Erythroblast (primary cell): Measurements from ENCODE around the gene IQCK.
A peak's percentile ranks its signal among the peaks of the same experiment; 100 is the strongest.

ENCODE experiments used
- DNase-seq, 2 experiments: peaks; one replicate each; lab custom pipeline; 2025; lab: John Stamatoyannopoulos, UW
- GATA1 ChIP-seq: IDR thresholded peaks from 2 replicates; pipeline ENCODE4 v1.6.1; 2011; ENCODE audit warnings: low read depth, mild to moderate bottlenecking, control low read depth, low read length, moderate library complexity
- POLR2A ChIP-seq: IDR thresholded peaks from 2 replicates; pipeline ENCODE4 v1.6.1; 2011; ENCODE audit warnings: mild to moderate bottlenecking, low read length

Gene IQCK

DNA sequence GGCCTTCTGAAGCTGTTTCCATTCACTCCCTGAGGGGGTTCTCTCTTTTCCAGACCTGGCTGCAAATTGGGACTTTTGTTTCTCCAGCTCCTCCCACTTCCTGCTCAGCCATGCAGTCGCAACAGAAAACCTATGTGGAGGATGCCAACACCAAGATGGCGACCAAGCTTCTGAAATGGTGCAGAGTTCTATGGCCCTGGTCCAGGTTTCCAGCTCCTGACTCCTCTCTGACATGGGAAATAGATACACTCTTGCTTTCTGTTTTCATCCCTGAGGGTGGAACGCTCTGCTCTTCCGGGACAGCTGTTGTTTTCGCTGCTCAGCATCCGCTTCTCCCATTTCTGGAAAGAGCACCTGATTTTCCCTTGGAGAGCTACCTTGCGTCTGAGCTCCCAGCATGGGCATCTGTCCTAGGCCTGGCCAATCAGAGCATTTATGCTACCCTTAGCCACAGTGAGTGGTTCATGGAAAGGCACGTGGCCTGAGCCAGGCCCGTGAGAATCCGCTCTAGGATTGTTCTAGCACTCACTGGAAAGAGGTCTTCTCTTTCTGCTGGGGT lies 158.5 kb downstream of the IQCK start:
- DNase-seq, result no peak
- TF ChIP-seq POLR2A (no peak), GATA1 (no peak)

DNA sequence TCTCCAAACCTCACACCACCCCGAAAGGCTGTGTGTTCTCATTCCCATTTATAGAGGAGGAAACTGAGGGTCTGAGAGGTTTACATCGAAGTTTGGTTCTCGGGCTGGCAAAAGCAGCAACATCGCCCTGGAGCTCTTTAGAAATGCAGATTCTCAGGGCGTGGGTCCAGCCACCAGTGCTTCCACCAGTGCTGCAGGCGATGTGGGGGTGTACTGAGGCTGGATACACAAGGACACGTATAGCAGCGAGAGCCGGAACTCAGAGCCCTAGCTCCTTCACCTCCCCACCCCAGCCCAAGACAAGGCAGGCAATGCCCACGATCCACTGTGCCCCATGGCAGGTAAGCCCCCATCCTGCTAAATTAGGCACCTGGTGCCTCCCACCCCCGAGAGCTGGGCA lies 160.7 kb downstream of the IQCK start:
- no peak for DNase-seq
- TF ChIP-seq POLR2A (no peak), GATA1 (no peak)

DNA sequence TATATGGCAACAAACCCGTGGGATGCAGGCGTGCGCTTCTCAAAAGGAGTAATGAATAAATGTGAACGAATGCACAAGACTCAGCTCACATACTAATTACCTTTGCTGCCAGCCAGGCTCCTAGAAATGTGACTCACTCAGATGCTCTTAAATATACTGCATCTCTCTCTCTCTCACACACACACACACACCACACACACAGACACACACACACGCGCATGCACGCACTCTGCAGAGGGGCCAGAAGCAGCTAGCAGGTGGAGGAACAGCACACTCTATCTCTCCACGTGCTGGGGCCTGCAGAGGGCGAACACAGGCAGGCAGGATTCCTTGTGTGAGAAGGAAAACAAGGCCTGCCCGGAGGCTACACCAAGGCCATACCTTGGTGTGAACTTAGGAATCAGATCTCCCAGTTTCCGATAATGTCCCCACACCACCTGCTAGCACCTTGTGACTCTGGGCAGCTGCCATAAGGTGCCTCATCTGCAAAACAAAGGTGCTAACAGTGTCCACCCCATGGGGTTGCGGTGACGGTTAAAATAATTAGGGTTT lies 161.2 kb downstream of the IQCK start:
- TF ChIP-seq POLR2A, result no peak
- TF ChIP-seq GATA1, result no peak
- no peak for DNase-seq

DNA sequence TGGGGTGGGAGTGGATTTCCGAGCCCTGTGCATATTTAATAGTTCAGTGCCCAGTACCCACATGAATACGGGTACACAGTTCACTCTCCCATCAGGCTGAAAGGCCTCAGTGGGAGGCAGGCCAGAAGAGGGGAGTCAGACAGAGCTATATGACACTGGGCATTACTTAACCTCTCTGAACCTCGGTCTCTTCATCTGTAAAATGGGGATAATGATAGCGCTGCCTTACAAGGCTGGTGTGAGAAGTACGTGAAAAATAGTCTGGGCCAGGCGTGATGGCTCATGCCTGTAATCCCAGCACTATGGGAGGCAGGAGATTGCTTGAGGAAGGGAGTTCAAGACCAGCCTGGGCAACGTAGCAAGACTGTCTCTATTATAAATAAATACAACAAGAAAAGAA lies 163.0 kb downstream of the IQCK start:
- DNase-seq, result no peak
- no peak for TF ChIP-seq GATA1
- no peak for TF ChIP-seq POLR2A

DNA sequence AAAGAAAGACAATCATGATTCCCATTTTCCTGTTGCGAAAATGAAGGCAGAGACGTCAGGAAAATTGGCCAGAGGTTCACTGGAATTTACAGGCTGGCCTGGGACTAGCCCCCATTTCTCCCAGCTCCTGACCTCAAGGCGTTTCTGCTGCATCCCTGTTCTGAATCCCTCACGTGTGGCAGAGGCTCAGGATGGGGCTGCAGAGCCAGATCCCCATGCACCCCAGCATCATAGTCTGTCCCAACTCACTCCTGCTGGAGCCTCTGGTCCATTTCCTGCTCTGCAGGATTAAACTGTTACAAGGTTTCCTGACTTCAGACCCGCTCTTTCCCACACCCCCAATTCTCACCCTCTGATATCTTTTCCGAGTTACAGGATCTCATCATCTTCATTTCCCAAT lies 163.7 kb downstream of the IQCK start:
- DNase-seq, result no peak
- TF ChIP-seq POLR2A, result no peak
- TF ChIP-seq GATA1, result no peak

DNA sequence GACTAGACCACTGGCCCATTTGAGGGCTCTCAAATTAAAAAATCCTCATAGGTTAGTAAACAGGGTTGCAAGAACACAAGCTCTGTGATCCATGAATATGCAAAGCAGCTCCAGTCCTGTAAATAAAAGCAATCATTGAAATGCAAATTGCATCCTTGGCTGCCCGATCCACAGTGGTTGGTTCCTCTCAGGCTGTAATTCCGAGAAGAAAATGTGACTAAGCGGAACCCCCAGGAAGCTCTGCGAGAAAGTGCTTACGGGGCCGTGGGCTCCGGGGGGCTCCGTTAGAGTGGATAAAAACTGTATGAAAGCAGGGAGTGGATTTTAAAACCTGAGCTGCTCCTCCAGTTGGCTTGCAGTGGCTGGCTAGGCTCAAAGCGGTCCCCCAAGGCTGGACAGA lies 164.1 kb downstream of the IQCK start:
- no peak for TF ChIP-seq GATA1
- TF ChIP-seq POLR2A, result no peak
- DNase-seq, result no peak

DNA sequence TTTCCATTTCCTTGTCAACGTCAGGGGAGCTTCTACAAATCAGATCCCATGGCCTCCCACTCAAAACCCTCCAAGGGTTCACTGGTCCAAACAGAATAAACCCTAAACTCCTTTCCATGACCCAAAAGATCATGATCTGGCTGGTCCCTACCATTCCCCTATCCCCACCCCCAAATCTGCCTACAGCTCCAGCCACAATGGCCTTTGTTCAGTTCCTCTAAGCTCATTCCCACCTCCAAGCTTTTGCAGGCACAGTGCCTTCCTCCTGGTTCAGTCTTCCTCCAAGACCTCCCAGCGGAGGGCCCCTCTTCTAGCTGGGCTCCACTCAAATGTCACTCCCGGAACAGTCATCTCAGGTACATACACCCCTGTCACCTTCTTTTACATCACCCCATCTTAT lies 164.6 kb downstream of the IQCK start:
- no peak for TF ChIP-seq GATA1
- no peak for TF ChIP-seq POLR2A
- DNase-seq, result no peak

DNA sequence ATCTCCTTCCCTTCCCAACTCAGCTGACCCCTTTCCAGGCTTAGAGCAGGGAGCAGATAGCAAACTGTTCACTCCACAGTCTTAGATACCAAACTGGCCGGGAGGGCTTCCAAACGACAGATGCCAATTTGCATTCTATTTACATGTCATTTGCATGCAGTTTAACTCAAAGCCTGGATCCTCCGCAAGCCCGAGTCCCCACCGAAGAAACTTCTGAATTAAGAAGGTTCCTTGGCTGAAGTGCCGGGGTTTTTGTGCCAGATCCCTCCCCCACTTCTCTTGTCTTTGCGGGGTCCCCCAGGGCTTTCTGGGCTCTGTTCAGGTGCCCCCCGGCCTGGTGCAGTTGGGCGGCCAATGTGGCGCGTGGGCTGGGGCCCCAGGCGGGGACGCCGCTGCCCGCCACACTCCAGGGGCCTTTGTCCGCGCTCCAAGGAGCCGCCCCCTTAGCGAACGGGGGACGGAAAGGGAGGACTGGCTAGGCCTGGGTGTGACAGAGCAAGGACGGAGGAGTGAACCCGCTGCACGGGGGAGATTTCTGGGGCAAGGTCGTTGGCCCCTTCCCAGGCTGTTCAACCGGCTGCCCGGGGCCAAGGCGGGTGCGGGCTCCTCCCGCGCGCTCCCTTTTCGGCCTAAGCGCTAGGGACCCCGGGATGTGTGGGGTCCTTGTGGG lies 165.4 kb downstream of the IQCK start:
- DNase-seq, result no peak
- TF ChIP-seq POLR2A (no peak), GATA1 (no peak)

DNA sequence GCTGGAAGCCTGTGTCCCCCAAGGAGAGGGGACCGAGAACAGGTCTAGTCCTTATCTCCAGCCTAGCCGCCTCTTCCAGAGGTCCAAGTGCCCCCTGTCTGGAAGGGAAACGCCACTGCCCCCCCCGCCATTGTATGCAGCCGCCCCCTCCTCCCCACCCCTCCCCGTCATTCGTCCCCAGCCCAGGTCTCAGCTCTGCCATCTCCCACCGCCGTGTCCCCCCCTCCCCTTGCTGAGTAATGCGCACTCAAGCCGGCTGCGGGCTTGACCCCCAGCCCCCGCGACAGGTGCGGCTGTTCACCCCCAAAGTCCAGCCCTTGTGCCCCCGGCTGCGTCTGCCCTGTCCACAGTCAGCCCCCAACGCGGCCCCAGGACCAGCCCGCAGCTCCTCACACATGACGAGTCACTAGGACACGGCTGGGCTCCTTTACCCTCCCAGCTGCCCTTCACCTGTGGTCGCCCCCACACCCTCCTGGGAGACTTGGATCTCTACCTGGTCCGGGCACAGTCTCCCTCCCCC lies 166.0 kb downstream of the IQCK start:
- TF ChIP-seq POLR2A (no peak), GATA1 (no peak)
- no peak for DNase-seq

DNA sequence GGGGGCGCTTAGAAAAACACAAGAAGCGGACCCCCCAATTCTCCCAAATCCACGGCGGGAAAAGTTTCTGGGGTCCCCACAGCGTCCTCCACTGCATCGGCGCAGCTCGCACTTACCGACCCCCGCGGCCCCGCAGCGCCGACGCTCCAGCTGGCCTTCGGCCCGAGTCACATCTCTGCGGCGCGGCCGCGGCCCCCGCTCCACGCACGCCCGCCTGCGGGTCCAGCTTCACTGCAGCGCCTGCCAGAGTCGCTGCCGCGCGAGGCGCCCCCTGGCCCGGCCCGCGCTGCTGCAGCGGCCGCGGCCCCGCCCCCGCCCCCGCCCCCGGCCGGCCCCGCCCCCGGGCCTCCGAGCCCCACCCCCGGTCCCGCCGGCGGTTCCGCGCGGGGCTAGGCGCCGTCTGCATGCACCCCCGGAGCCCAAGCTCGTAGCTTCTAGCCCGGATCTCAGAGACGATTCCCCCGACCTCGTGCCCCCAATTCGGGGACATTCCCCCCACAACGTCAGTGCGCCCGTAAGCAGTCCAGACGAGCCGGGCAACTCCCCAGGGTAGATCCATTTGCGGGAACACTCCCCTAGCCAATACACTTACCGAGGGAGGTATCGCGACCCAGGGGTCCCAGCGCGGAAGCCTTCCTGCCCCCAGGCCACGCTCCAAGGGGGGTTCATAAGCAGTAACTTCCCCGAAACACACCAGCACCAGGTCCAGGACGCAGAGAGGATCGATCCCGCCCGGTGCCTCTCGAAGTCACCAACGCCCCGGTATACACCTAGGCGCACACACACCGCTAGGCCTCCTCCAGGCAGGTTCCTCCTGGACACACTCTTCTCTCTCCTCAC lies 166.8 kb downstream of the IQCK start, which contains the start of gene GPRC5B:
Gene GPRC5B, minus strand, starts transcription at position 238 of the 840 bp plus-strand sequence. CDS start 12,003 bp downstream, outside the sequence.
- TF ChIP-seq POLR2A, result no peak
- TF ChIP-seq GATA1, result no peak
- peak; percentile 38 to 41 for DNase-seq

DNA sequence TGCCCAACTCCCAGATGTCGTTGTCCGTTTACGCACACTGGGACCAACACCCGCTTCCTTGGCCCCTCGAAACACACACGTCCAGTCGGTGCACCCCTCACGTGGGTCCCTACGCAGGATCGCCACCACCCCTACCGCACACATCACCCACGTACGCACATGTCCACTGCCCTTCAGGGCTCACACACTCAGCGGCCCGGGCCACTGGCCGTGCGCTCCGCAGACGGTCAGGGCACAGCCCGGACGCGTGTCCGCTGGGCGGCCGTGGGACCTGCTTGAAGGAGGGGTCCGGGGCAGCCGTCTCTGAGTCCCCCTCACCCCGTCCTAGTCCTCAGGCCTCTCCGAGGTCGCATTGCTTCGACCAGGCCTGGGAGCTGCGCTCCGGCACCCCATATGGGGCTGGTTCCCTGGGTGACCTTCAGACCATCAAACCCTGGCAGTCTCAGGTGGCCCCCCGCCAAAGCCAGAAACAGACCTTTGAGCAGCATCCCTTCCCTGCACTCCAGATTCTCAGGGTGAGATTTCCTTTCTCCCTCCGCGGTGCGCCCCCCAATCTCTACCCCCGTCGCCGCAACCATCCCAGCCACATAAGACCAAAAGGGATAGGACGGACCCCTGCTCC lies 167.5 kb downstream of the IQCK start:
- DNase-seq, result peak in 1 of 2 experiments; percentile 32
- no peak for TF ChIP-seq GATA1
- no peak for TF ChIP-seq POLR2A

DNA sequence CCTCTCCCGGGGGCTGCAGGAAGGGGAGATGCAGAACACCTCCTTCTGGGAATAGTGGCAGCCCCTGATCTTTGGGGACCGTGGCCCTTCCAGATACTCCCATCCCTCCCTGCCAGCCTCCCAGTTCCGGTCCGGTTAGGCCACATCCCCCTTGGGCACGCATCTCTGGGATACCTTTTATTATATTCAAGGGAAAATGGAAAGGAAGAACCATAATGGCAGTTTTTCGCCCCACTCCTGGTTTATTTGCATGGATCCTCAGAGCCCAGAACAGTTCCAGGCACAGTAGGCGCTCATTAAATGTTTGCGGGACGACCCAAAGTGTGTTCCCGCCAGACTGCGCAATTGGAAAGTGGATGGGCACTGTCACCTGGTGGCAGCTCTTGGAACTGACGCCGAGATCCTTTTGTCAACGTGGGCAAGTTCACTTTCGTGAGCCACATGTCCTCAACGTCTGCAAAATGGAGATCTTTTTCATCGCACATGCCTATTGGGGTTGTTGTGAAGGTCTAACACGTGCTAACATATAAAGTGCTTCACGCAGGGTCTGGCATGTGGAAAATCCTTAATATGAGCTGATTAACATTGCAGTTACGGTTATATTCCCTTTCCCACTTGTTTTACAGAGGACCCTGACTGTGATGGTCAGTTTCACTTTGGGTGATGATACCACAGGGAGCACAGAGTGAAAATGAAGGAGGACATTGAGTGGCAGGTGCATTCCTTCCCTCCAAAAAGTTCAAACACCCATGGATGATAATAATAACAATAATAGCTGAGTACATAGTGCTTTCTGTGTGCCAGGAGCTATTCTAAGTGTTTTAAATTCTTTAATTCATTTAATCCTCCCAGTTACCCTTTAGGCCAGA lies 168.2 kb downstream of the IQCK start:
- DNase-seq, result peak; percentile 78 to 83
- TF ChIP-seq POLR2A (no peak), GATA1 (no peak)

DNA sequence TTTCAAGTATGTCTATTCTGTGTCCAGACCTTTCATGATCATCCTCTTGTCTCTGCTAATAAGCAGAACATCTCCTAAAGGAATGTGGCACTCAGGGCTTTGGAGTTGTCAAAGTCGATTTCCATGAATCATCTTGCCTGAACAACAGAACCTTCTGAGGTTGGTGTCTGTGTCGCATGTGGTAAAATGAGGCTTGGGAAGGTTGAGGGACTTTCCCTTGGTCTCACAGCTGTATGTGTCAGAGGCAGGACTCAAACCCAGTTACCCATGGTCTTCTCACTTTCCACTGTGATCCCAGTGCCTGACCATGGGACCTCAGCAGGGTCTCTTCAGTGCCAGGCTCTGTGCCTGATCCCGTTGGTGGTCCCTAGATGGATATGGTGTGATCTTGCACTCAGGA lies 170.8 kb downstream of the IQCK start:
- no peak for DNase-seq
- TF ChIP-seq POLR2A (no peak), GATA1 (no peak)
